AML-193 (cell line): ENCODE results near the gene CHRNA9.

Source experiments
- DNase-seq, 2 experiments: peaks; one replicate each; lab custom pipeline; 2025; lab: John Stamatoyannopoulos, UW

CHRNA9 gene

GRCh38 chr4:40337523-40337922 is 2.4 kb downstream of the CHRNA9 start:
- DNase-seq: no peak

DNA sequence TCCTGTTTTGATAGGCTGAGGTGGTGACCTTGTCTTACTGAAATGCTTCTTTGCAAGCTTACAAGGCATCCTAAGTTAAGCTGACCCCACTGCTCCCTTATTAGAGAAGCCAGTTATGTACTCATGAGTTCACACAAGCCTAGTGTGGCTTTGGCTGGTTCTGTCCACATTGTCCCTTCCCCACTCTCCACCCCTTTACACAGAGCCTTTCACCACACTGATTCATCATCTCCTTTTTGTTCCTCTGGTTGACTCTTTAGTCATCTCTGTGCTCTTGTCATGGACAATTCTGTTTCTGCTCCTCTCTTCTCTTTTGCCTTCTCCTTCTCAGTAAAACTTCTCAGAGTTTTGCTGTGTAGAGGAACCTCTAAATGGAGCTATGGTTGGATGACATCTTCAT is 4.9 kb downstream of the CHRNA9 start:
- DNase-seq: no peak

- no peak for DNase-seq
These were observed 12.3 kb downstream of the CHRNA9 start for GRCh38 chr4:40347472-40347871.

- no peak for DNase-seq
These were observed 12.9 kb downstream of the CHRNA9 start for GRCh38 chr4:40348000-40348399.

DNA sequence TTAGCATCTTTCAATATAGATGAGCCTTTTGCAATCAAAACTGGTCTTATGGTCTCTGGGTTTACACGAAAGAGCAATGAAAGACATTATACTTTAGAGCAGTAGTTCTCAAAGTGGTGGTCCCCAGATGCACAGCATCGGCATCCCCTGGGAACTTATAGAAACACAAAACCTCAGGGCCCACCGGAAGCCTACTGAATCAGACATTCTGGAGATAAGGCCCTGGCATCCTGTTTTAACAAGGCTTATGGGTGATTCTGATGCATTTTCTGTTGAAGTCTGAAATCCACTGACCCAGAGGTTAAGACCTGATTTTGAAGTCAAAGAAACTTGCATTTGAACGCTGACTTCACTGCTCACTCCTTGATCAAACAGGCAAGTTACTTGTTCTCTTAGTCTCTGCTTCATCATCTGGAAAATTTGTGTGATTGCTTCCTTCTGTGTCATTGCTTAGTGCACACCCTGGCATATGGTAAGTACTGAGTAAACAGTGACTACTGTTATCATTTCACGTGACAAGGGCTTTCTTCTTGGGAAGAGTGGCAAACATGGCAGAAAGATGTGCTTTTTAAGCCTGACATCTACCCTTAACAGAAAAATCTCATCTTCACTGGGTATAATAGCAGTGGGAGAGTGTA is 14.5 kb downstream of the CHRNA9 start:
- no peak for DNase-seq

DNA sequence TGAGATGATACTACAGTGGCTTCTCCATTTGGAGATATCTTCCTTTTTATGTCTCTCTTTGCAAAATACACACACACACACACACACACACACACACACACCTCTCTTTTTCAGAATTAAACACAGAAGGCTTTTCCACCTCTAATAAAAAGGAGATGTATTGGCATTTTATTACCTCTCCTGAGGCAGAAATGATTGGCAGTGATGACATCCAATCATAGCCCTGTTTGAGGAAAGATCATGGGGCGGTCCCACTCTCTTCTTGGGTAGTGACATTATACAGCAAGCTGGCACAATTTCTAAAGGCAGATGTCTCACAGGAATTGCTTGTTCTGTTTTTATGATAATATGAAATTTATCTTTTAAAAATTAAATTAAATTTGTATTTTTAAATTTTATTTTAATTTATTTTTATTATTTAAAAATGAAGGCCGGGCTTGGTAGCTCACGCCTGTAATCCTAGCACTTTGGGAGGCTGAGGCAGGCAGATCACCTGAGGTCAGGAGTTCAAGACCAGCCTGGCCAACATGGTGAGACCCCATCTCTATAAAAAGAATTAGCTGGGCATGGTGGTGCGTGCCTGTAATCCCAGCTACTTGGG is 15.6 kb downstream of the CHRNA9 start:
- no peak for DNase-seq

DNA sequence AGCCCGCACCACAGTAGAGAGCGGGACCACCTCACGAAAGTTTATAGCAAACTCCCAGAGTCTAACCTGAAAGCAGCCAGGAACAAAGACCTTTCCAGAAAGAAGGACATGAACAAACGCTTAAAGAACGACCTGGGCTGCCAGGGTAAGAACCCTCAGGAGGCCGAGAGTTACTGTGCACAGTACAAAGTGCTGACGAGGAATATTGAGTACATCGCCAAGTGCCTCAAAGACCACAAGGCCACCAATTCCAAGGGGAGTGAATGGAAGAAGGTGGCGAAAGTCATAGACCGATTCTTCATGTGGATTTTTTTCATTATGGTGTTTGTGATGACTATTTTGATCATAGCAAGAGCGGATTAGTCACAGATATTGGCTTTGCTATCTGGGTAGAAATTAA is 19.0 kb downstream of the CHRNA9 start:
- DNase-seq: no peak

GRCh38 chr4:40355131-40355530 is 20.0 kb downstream of the CHRNA9 start:
- DNase-seq: no peak

DNA sequence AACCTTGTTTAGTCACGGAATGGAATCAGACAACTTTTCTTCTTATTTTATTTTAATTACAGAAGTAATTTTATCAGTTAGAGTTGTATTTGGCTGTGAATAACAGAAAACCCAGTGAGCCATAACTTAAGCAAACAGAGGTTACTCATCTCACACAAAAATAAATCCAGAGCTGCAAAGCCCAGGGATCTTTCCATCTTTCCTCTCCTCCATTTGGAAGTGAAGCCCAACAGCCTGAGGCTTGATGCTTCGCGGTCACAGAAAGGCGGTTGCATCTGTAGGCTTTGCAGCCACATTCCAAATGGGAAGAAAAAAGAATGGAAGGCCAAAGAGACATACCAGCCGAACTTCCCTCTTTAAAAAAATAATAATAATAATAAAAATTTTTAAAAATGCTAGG is 22.6 kb downstream of the CHRNA9 start:
- DNase-seq: no peak

DNA sequence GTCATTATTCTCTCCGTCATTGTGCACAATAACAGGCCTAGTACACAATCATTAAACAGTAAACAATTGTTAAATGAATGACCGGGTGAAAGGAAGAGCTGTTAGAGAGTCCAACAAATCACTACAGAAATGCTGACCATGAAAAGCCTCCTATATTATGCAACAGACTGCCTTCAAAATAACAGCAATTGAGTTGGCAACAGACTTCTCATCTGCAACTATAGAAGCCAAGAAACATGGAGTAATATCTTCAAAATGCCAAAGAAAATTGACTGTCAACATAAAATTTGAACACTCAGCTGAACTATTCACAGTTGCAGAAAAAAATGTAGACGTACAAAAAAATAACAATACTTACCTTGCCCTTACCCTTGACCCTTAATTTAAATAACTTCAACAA is 26.2 kb downstream of the CHRNA9 start:
- DNase-seq: no peak

DNA sequence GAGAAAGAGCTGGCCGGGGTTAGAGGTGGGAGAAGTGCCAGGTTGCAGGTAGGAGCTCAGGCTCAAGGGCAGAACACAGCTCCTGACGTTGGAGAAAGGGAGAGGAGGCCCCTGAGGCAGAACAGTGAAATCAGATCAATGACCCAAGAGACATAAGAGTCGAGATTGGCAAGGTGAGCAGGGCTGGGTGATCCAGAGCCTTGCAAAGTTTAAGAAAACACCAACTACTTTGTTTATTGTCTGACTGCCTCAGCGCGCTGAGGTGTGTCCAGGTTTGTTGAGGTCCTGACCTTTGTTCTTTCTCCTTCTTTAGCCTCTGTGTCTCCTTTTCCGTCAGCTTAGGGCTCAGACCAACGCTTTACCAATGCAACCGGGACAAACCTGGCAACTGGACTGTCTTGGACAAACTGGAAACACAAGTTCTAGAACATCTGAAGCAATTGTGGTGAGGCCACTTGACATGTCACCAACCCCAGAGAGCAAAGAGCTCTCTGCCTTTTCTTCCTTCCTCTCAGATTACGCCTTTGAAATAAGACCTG is 28.3 kb downstream of the CHRNA9 start:
- DNase-seq: no peak

DNA sequence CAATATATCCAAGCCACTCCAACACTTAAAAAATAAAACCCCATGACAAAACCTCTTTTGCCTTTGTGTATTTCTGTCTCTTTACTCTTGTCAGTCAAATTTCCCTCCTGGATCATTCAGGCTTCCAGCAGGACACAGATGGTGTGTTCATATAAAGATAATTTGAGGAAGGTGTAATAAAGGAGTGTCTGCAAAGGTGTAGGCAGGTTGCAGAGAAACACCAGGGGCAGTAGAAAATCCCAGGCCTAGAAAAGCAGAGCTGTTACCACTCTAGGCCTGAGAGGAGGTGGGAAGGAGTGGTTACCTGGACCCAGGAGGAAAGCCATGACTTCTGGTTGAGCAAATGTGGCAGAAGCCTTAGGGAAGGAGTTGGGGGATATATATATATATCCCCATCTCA is 28.8 kb downstream of the CHRNA9 start:
- DNase-seq: no peak

DNA sequence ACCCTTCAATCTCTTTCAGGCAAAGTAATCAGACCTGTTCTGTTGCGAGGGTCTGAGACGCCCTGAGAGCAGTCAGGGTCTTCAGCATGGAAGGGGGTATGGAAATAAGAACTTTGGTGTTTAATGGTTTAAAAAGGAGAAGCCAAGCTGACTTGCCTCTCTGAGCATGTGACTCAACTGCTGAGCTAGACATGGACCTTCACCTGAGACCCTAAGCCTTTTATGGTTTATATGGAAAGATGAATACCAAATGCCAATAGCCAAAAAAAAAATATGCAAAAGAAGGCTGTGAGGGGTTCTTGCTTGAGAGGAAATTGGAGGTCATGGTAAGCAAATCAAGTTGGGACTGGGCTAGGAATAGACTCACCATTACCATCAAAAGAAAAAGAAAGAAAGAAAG is 30.6 kb downstream of the CHRNA9 start:
- no peak for DNase-seq

DNA sequence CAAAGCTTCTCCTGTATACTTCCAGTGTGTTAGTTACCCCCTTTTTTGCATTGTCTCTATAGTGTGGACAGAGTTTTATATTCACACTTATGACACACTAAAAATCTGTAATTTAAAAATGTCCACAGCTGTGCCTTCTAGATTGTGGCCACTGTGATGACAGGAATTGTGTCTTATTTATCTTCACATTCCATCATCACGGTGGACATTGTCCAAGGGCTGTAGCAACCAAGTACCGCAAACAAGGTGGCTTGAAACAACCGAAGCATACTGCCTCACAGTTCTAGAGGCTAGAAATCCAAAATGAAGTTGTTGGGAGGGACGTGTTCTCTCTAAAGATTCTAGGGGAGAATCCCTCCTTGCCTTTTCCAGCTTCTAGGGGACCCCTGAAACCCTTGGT is 32.3 kb downstream of the CHRNA9 start:
- DNase-seq: no peak

- no peak for DNase-seq
These were observed 34.5 kb downstream of the CHRNA9 start for GRCh38 chr4:40369437-40370274.

DNA sequence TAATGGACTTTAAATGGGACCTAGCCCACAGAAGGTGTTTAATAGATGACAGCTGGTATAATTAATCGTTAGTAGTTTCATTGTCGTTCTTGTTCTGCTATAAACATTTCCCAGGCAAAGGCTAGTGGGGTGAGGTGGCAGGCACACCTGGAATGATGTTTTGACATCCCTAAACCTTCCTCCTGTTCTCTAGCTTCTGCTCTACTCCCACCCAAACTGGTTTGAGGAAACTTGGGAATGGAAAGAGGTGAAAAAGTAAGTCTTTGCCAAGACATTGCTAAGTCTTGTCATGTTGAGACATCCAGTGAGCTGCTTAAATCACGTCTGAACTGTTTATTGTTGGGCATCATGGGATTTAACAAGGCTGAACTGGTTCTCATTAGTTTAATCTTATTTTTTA is 37.5 kb downstream of the CHRNA9 start:
- no peak for DNase-seq

DNA sequence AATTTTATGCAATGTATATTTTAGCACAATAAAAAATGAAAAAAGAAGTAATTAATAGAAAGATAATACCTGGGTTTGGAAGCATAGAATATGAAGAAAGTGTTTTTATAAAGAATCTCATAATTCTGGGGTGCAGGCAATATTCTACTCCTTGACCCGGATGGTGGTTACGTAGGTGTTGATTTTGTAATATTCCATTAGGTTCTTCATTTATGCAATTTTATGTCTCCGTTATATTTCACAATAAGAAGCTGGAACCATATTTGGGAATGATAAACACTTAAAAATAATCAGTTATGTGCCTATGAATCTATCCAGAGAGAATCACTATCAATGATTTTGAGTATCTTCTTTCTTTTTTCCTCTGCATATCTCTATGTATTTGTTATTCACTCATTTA is 38.5 kb downstream of the CHRNA9 start:
- no peak for DNase-seq

- no peak for DNase-seq
These were observed 40.0 kb downstream of the CHRNA9 start for GRCh38 chr4:40375095-40375494.

GRCh38 chr4:40375620-40376019 is 40.5 kb downstream of the CHRNA9 start:
- no peak for DNase-seq

GRCh38 chr4:40377512-40378365 is 42.6 kb downstream of the CHRNA9 start:
- DNase-seq: no peak

DNA sequence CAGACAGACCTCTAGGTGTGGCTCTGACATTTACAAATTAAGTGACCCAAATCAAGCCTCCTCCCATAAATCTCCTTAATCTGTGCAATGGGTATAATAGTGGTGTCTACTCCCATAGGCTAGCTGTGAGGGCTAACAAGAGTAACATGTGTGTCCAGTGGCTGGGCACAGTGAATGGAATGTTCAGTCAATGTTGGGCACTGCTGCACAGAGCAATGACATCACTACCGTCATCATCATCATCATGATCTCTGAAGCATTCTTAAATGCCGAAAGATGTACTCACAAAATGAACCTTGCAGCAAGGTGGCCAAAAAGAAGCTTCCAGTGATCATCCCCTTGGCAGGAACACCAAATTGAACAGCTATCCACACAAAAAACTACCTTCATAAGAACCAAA is 43.5 kb downstream of the CHRNA9 start:
- no peak for DNase-seq

- no peak for DNase-seq
These were observed 44.1 kb downstream of the CHRNA9 start for GRCh38 chr4:40379248-40379647.
